ENCODE data around the gene CA5A.

GRCh38 chr16:87939562-87940423 is 3.5 kb upstream of the CA5A start:
- TF ChIP-seq CTCF (IDR thresholded peaks at IDR 0.05 in 2 of 3, conservative IDR thresholded peaks at IDR 0.05 in 1 of 3; ENCODE audit: borderline replicate concordance in 1 of 3, insufficient read depth in 1 of 3, low read depth in 2 of 3, low read length in 2 of 3) (no peak), CEBPB (IDR thresholded peaks at IDR 0.05; ENCODE audit: low read depth) (no peak), POLR2A (IDR thresholded peaks at IDR 0.05; ENCODE audit: borderline replicate concordance, extremely low read depth, insufficient read depth, insufficient read length) (no peak), MAX (IDR thresholded peaks at IDR 0.05) (no peak)
